ENCODE data around the gene PLA2G6. TPM values are rescaled to one million over a fixed set of nuclear protein-coding genes. Genes with fewer than 3 reads are reported as not detected.

The PLA2G6 gene, protein sequence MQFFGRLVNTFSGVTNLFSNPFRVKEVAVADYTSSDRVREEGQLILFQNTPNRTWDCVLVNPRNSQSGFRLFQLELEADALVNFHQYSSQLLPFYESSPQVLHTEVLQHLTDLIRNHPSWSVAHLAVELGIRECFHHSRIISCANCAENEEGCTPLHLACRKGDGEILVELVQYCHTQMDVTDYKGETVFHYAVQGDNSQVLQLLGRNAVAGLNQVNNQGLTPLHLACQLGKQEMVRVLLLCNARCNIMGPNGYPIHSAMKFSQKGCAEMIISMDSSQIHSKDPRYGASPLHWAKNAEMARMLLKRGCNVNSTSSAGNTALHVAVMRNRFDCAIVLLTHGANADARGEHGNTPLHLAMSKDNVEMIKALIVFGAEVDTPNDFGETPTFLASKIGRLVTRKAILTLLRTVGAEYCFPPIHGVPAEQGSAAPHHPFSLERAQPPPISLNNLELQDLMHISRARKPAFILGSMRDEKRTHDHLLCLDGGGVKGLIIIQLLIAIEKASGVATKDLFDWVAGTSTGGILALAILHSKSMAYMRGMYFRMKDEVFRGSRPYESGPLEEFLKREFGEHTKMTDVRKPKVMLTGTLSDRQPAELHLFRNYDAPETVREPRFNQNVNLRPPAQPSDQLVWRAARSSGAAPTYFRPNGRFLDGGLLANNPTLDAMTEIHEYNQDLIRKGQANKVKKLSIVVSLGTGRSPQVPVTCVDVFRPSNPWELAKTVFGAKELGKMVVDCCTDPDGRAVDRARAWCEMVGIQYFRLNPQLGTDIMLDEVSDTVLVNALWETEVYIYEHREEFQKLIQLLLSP
- 64.9 and 174 TPM in 2 replicates for total RNA-seq (2011; cell fraction: chromatin; rRNA removed; ENCODE audit: low replicate concordance)
- 86.7 and 90.4 TPM in 2 replicates for total RNA-seq (2011; cell fraction: nucleolus; rRNA removed)
- 47.3 and 58.2 TPM in 2 replicates for total RNA-seq (2011; cell fraction: nucleoplasm; rRNA removed)
- total RNA-seq (2014; rRNA removed) = 9.1 and 9.7 TPM in 2 replicates
- 2.8 and 3.2 TPM in 2 replicates for total RNA-seq (2014; rRNA removed; fragmentation: Illumina TruSeq; extraction: Trizol)
- 2.1 TPM in 2 replicates for total RNA-seq (2015; rRNA removed; fragmentation: Illumina TruSeq; extraction: Trizol)
- 10.8 and 10.9 TPM in 2 replicates for total RNA-seq (2021)
- polyA plus RNA-seq (2011; rRNA removed) = 10.9 and 18.1 TPM in 2 replicates
- 8.3 and 14.3 TPM in 2 replicates for polyA plus RNA-seq (2011; cell fraction: cytosol; rRNA removed)
- polyA plus RNA-seq (2011; cell fraction: nucleus; rRNA removed) = 109 and 177 TPM in 2 replicates
- 14.3 and 16.8 TPM in 2 replicates for polyA plus RNA-seq (2012)
- 7.9 and 9.7 TPM in 2 replicates for polyA plus RNA-seq (2014; fragmentation: Illumina TruSeq; extraction: Trizol)
- polyA plus RNA-seq (2014; fragmentation: Nextera tagmentation; extraction: Ambion mirVana) = under 1 TPM; 0.11 to 0.13 TPM
- 8.8 and 12.2 TPM in 2 replicates for polyA plus RNA-seq (2014; rRNA removed)
- polyA minus RNA-seq (2011; rRNA and poly(A)+ RNA removed) = 27.5 and 34.5 TPM in 2 replicates
- polyA minus RNA-seq (2011; cell fraction: cytosol; rRNA and poly(A)+ RNA removed) = 13.3 and 26.9 TPM in 2 replicates
- polyA minus RNA-seq (2011; cell fraction: nucleus; rRNA and poly(A)+ RNA removed) = 90.7 and 117 TPM in 2 replicates
- percentile 44 among the genes with signal in this experiment for Bru-seq, nascent RNA
- BruChase-seq, experiment 1, labeled RNA remaining after a 2-hour chase = percentile 40 among the genes with signal in this experiment
- percentile 41 among the genes with signal in this experiment for BruChase-seq, experiment 2, labeled RNA remaining after a 6-hour chase
- long read RNA-seq, experiment 1, partial matches to known transcripts = 0 of 2 reads
- long read RNA-seq, experiment 1, other reads (novel, unspliced or antisense) = 2 of 2 reads
- long read RNA-seq, experiment 2, partial matches to known transcripts = 1 of 4 reads
- long read RNA-seq, experiment 2, other reads (novel, unspliced or antisense) = 2 of 4 reads
- long read RNA-seq, experiment 3 = 0 reads

- no peaks in the 10 kb centered on the region for H3K27me3 ChIP-seq (ENCODE audit: control insufficient read depth in 2 of 2, insufficient read depth in 2 of 2, low read length in 2 of 2)
- WGBS (ENCODE audit: insufficient coverage, low coverage, missing lambda C conversion rate) = under 1% methylated on average over 38 of the region's 48 CpGs
- H3K4me2 ChIP-seq (ENCODE audit: insufficient read depth, low read length) = peak within 1 kb of the TSS; percentile 98
- peaks cover 46% of the 10 kb centered on the region in 2 experiments for H3K4me1 ChIP-seq (replicated peaks in 1 of 2; ENCODE audit: control insufficient read depth in 2 of 2, insufficient read depth in 2 of 2, low read length in 2 of 2)
- FAIRE-seq (peak; percentile 90), ATAC-seq (peak; percentile 91), DNase-seq (ENCODE audit: extremely low read depth in 1 of 4, low spot score in 3 of 4) (peak; percentile 97 to 98 (median 98))
- intact Hi-C loops (cut with micrococcal nuclease) (loop anchor here (2.0 kb wide), 1 partner anchor 39 kb away; no protein-coding TSS in a partner anchor), in situ Hi-C loops (cut with MboI) (no loop called here)
- BruUV-seq (replicated peaks) = no TSS peak
- H3K36me3 ChIP-seq (ENCODE audit: control insufficient read depth, insufficient read depth, low read length) = no peaks in the 10 kb centered on the region
- H3K9me1 ChIP-seq (ENCODE audit: control insufficient read depth, insufficient read depth, low read length) = no peaks in the 10 kb centered on the region
- CTCF ChIA-PET (ENCODE audit: low intra/inter-chr PET ratio) = no interaction called here
- H4K20me1 ChIP-seq (replicated peaks; ENCODE audit: control insufficient read depth, insufficient read depth, low read length) = no peaks in the 10 kb centered on the region
- POLR2A ChIA-PET = interaction anchor here (0.6 to 2.2 kb wide), 7 partner anchors 13 to 96 kb away, joined by 3 to 13 read pairs (median 4); partner anchors contain the start of gene MAFF
- H3K79me2 ChIP-seq (ENCODE audit: control insufficient read depth, insufficient read depth, low read length) = peaks cover 16% of the 10 kb centered on the region
- H2AFZ ChIP-seq (ENCODE audit: low read depth, low read length) = peak within 1 kb of the TSS; percentile 92
- H3K9me3 ChIP-seq (replicated peaks; ENCODE audit: control insufficient read depth, insufficient read depth, low read depth, low read length) = no peaks in the 10 kb centered on the region
- peak within 1 kb of the TSS; percentile 49 for H3K4me3 ChIP-seq
- H3K9ac ChIP-seq (ENCODE audit: insufficient read depth in 1 of 2, low read depth in 2 of 2, low read length in 2 of 2) = peak within 1 kb of the TSS; percentile 92 to 100
- H3K27ac ChIP-seq (ENCODE audit: extremely low read depth, low read depth, low read length) = peak within 1 kb of the TSS; percentile 100
- TF ChIP-seq DACH1 (IDR thresholded peaks at IDR 0.05; ENCODE audit: partially characterized antibody) = no peak
- no peak for TF ChIP-seq CEBPG (CRISPR knock-in tag; IDR thresholded peaks at IDR 0.05)
- TF ChIP-seq CEBPG (tag; conservative IDR thresholded peaks at IDR 0.05 in 1 of 2, IDR thresholded peaks at IDR 0.05 in 1 of 2) = no peak
- no peak for TF ChIP-seq POLR3G (IDR thresholded peaks at IDR 0.05; ENCODE audit: extremely low read depth, insufficient read length, insufficient replicate concordance)
- TF ChIP-seq ETV6 (IDR thresholded peaks at IDR 0.05; ENCODE audit: borderline replicate concordance in 1 of 2, low read depth in 2 of 2, low read length in 1 of 2) = peak in 1 of 2 experiments; percentile 55; a peak in 1 of 4 replicates
- TF ChIP-seq ETV6 (CRISPR knock-in tag; IDR thresholded peaks at IDR 0.05; ENCODE audit: borderline replicate concordance) = no peak
- TF ChIP-seq HBP1 (CRISPR knock-in tag; IDR thresholded peaks at IDR 0.05) = no peak
- TF ChIP-seq ZBTB12 (CRISPR knock-in tag; IDR thresholded peaks at IDR 0.05) = no peak
- TF ChIP-seq RBM34 (IDR thresholded peaks at IDR 0.05; ENCODE audit: borderline replicate concordance, insufficient read depth, low read length) = no peak
- TF ChIP-seq ATF7 (IDR thresholded peaks at IDR 0.05) = peak; percentile 35; the same call in 1 of the 2 replicates
- TF ChIP-seq CHCHD3 (CRISPR knock-in tag; IDR thresholded peaks at IDR 0.05) = no peak
These were observed at the start of gene PLA2G6 for GRCh38 chr22:38181453-38182200. TSS of gene PLA2G6 (minus strand) at chr22:38181830. CDS start at chr22:38169426, 12,404 bp downstream.

Data from K562 (cell line).